ENCODE data around the gene SURF4. TPM values are rescaled to one million over a fixed set of nuclear protein-coding genes. Genes with fewer than 3 reads are reported as not detected.

SURF4 gene
- total and polyA plus RNA-seq, 2 of the 13 experiments (the other 11 are each of a cell fraction or from before 2014, with no cell fraction given): 220 to 265 TPM

DNA sequence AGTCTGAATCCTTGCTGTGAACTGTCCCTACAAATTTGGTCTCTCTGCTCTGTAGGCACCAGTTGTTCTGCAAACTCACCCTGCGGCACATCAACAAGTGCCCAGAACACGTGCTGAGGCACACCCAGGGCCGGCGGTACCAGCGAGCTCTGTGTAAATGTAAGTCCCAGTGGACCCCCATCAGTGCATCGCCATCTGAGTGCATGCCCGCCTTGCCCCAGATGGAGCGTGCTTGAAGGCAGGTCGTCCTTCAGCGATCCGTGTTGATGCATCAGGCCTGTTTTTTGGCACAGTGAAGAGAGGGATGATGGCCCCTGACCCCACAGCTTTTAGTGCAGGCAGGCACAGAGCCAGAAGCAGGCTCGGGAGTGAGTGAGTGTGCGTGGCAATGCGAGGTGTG is 18.2 kb downstream of the SURF4 start:
- peaks cover 7 to 46% of the 10 kb centered on the region in 2 experiments; a peak in 4 of 5 replicates for H3K36me3 ChIP-seq (replicated peaks in 1 of 2; ENCODE audit: control insufficient read depth in 1 of 2, insufficient read depth in 2 of 2, low read length in 2 of 2)
- POLR2A ChIA-PET: interaction anchor here (1.3 kb wide), 1 partner anchor 102 kb away, joined by 4 read pairs; the partner anchor contains the start of gene CACFD1
- CTCF ChIA-PET (ENCODE audit: low intra/inter-chr PET ratio, low total read pairs): no interaction called here
- FAIRE-seq: no peak
- no peak overlapping the region for H2AFZ ChIP-seq (ENCODE audit: low read length)
- no peak for TF ChIP-seq JUND (CRISPR knock-in tag; IDR thresholded peaks at IDR 0.05)
- no peak for TF ChIP-seq SMAD3 (CRISPR knock-in tag; IDR thresholded peaks at IDR 0.05)
- peak; percentile 20 for TF ChIP-seq AGO2 (optimal IDR thresholded peaks at IDR 0.05; ENCODE audit: low read depth, low read length)
- TF ChIP-seq ZFP37 (CRISPR knock-in tag; IDR thresholded peaks at IDR 0.05; ENCODE audit: borderline replicate concordance): no peak
- no peak for TF ChIP-seq TCF12 (IDR thresholded peaks at IDR 0.05)
- TF ChIP-seq TCF12 (CRISPR knock-in tag; IDR thresholded peaks at IDR 0.05): no peak
- no peak for TF ChIP-seq FOSL2 (CRISPR knock-in tag; IDR thresholded peaks at IDR 0.05)
- TF ChIP-seq HDAC2 (CRISPR knock-in tag; IDR thresholded peaks at IDR 0.05): no peak
- no peak for ATAC-seq
- no peaks in the 10 kb centered on the region; a peak in 1 of 5 replicates for H3K27me3 ChIP-seq (ENCODE audit: control insufficient read depth in 1 of 2, insufficient read depth in 2 of 2, low read length in 2 of 2)
- peak overlapping the region; percentile 68; the same call in 1 of the 2 replicates for H3K9ac ChIP-seq (ENCODE audit: insufficient read depth, low read depth, low read length)
- DNase-seq (ENCODE audit: low spot score): no peak
- H3K4me1 ChIP-seq (ENCODE audit: insufficient read depth, low read length): peaks cover 64% of the 10 kb centered on the region
- BruUV-seq (replicated peaks): no TSS peak
- H3K4me2 ChIP-seq (ENCODE audit: low read depth, low read length): peak overlapping the region; percentile 86
- H3K79me2 ChIP-seq (ENCODE audit: insufficient read depth, low read length): peaks cover 15% of the 10 kb centered on the region
- in situ Hi-C loops (cut with HindIII; ENCODE audit: extremely low pct_ligation_motif_present, low pct_unique_long_range_greater_than_20kb) (loop anchor here (5.0 kb wide), 2 partner anchors 50 to 130 kb away; no protein-coding TSS in a partner anchor), intact Hi-C loops (cut with micrococcal nuclease; ENCODE audit: unreplicated experiment) (loop anchor here (5.0 kb wide), 2 partner anchors 40 to 130 kb away; no protein-coding TSS in a partner anchor)
- peaks cover 23% of the 10 kb centered on the region; the same call in 1 of the 2 replicates for H4K20me1 ChIP-seq (ENCODE audit: insufficient read depth, low read length)
- H3K4me3 ChIP-seq (replicated peaks in 1 of 3; ENCODE audit: insufficient read depth in 1 of 3, low read depth in 2 of 3, low read length in 3 of 3): peak overlapping the region in 2 of 3 experiments; percentile 90 to 91; a peak in 1 of 6 replicates
- WGBS (ENCODE audit: low lambda C conversion rate): 95% methylated on average over 6 of the region's 14 CpGs
- H3K9me3 ChIP-seq (ENCODE audit: low read length): no peaks in the 10 kb centered on the region
- H3K27ac ChIP-seq (ENCODE audit: extremely low read length, insufficient read depth, low read length): no peak overlapping the region
